OCI-LY7 (cell line): ENCODE measurements around the gene FITM1.

Experiments used
- EZH2phosphoT487 ChIP-seq: fragments of 200-600 bp; sonication (generic); IDR thresholded peaks from 2 replicates; pipeline ENCODE4 v1.6.1; 2018; ENCODE audit warnings: low read depth, borderline replicate concordance, mild to moderate bottlenecking, mixed run types, antibody characterized with exemption, low read length, moderate library complexity, mixed read lengths
- TF ChIP-seq, protein P1 (sequence below): fragments of 200-600 bp; sonication (generic); conservative IDR thresholded peaks from 2 replicates; pipeline ENCODE4 v1.5.1; 2014; ENCODE audit warnings: mild to moderate bottlenecking, antibody characterized with exemption, low read length, moderate library complexity, mixed read lengths

DNA sequence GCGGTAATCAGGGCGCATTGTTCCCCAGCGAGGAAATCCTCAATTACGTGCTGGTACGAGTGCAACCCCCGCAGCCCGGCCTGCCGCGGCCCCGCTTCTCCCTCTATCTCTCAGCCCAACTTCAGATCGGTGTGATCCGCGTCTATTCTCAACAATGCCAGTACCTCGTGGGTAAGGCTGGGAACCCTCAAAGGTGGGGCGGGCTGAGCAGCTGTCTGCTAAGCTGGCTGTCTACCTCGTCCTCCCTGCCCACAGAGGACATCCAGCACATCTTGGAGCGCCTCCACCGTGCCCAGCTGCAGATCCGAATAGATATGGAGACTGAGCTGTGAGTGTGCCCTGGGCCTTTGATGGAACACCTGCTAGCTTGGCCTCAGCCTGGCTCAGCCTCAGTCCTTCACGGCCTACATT lies 42.4 kb downstream of the FITM1 start:
- TF ChIP-seq, protein P1, sequence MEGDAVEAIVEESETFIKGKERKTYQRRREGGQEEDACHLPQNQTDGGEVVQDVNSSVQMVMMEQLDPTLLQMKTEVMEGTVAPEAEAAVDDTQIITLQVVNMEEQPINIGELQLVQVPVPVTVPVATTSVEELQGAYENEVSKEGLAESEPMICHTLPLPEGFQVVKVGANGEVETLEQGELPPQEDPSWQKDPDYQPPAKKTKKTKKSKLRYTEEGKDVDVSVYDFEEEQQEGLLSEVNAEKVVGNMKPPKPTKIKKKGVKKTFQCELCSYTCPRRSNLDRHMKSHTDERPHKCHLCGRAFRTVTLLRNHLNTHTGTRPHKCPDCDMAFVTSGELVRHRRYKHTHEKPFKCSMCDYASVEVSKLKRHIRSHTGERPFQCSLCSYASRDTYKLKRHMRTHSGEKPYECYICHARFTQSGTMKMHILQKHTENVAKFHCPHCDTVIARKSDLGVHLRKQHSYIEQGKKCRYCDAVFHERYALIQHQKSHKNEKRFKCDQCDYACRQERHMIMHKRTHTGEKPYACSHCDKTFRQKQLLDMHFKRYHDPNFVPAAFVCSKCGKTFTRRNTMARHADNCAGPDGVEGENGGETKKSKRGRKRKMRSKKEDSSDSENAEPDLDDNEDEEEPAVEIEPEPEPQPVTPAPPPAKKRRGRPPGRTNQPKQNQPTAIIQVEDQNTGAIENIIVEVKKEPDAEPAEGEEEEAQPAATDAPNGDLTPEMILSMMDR: no peak
- no peak for TF ChIP-seq EZH2phosphoT487
